Epidermal melanocyte (primary cell): ENCODE measurements around the gene ANKFY1.
A peak's percentile ranks its signal among the peaks of the same experiment; 100 is the strongest.

Source experiments
- DNase-seq: peaks from one replicate; pipeline ENCODE4 v3.0.0; 2011; ENCODE audit warnings: low spot score; ENCODE audit not compliant: insufficient read length

ANKFY1 gene

GRCh38 chr17:4263282-4264215 is at the start of gene ANKFY1:
ANKFY1 (minus strand) TSS chr17:4263979; CDS start chr17:4263941, 38 bp downstream.
- peak; percentile 96 for DNase-seq

GRCh38 chr17:4310354-4311060 is 46.7 kb upstream of the ANKFY1 start:
- no peak for DNase-seq

GRCh38 chr17:4309897-4310296 is 46.1 kb upstream of the ANKFY1 start:
- DNase-seq = no peak

GRCh38 chr17:4307179-4307930 is 43.6 kb upstream of the ANKFY1 start:
- DNase-seq = no peak

GRCh38 chr17:4305224-4305623 is 41.4 kb upstream of the ANKFY1 start:
- DNase-seq = no peak

- peak; percentile 46 for DNase-seq
These were observed 40.7 kb upstream of the ANKFY1 start for GRCh38 chr17:4304417-4305027.

- no peak for DNase-seq
These were observed 37.3 kb upstream of the ANKFY1 start for GRCh38 chr17:4301066-4301465.

- DNase-seq = no peak
These were observed 33.6 kb upstream of the ANKFY1 start for GRCh38 chr17:4297351-4297750.

- no peak for DNase-seq
These were observed 31.9 kb upstream of the ANKFY1 start for GRCh38 chr17:4295686-4296085.

GRCh38 chr17:4293572-4293971 is 29.8 kb upstream of the ANKFY1 start:
- no peak for DNase-seq

- no peak for DNase-seq
These were observed 23.9 kb upstream of the ANKFY1 start for GRCh38 chr17:4287710-4288109.

GRCh38 chr17:4276514-4276913 is 12.7 kb upstream of the ANKFY1 start:
- no peak for DNase-seq

GRCh38 chr17:4272972-4273368 is 9.2 kb upstream of the ANKFY1 start:
- no peak for DNase-seq

GRCh38 chr17:4272213-4272971 is 8.6 kb upstream of the ANKFY1 start:
- no peak for DNase-seq

GRCh38 chr17:4270736-4271135 is 7.0 kb upstream of the ANKFY1 start:
- no peak for DNase-seq

GRCh38 chr17:4269915-4270314 is 6.1 kb upstream of the ANKFY1 start:
- DNase-seq = no peak

GRCh38 chr17:4267402-4267801 is 3.6 kb upstream of the ANKFY1 start:
- no peak for DNase-seq

- DNase-seq = no peak
These were observed 2.8 kb upstream of the ANKFY1 start for GRCh38 chr17:4266550-4266949.

GRCh38 chr17:4262703-4263102 is 1.1 kb downstream of the ANKFY1 start:
- DNase-seq = no peak

GRCh38 chr17:4261452-4261851 is 2.3 kb downstream of the ANKFY1 start:
- DNase-seq = no peak

- DNase-seq = no peak
These were observed 4.9 kb downstream of the ANKFY1 start for GRCh38 chr17:4258867-4259266.
